Subcutaneous adipose tissue (tissue), 4 donors: ENCODE data around the gene ERICH4. TPM values are rescaled to one million over a fixed set of nuclear protein-coding genes. Genes with fewer than 3 reads are reported as not detected.

Experiments used
- total RNA-seq, 4 donors: library from RNA; depleted of rRNA; stranded (reverse); fragments of >200 nt; gene quantifications; one replicate each; pipeline ENCODE4 v1.1.0, GENCODE V29; 2016
- TF ChIP-seq, protein P1 (sequence below): fragments of 450-650 bp; IDR thresholded peaks from one replicate; pipeline ENCODE4 v1.5.1; 2016; ENCODE audit warnings: low read depth, mild to moderate bottlenecking, control low read depth, antibody characterized with exemption, moderate library complexity

Gene ERICH4
- total RNA-seq, 4 donors from 2014 or later: not detected

DNA sequence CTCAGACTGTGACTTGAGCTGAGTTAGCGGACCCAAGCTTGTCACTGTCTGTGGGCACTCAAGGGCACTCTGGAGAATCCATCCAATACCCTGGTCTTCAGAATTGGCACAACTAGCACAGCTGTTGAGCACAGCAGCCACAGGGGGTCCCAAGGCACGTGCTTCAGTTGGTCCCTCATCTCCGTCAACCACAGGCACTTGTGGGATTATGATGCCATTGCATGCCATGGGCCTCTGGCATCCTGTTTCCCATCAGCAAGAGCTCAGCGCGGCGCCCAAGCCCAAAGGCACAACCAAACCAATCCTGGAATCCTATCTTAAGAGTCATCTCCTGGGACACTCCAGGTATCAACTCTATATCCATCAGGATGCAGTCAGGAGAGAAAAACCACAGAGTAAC, 12.0 kb upstream of the ERICH4 start:
- TF ChIP-seq, protein P1, sequence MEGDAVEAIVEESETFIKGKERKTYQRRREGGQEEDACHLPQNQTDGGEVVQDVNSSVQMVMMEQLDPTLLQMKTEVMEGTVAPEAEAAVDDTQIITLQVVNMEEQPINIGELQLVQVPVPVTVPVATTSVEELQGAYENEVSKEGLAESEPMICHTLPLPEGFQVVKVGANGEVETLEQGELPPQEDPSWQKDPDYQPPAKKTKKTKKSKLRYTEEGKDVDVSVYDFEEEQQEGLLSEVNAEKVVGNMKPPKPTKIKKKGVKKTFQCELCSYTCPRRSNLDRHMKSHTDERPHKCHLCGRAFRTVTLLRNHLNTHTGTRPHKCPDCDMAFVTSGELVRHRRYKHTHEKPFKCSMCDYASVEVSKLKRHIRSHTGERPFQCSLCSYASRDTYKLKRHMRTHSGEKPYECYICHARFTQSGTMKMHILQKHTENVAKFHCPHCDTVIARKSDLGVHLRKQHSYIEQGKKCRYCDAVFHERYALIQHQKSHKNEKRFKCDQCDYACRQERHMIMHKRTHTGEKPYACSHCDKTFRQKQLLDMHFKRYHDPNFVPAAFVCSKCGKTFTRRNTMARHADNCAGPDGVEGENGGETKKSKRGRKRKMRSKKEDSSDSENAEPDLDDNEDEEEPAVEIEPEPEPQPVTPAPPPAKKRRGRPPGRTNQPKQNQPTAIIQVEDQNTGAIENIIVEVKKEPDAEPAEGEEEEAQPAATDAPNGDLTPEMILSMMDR: no peak

DNA sequence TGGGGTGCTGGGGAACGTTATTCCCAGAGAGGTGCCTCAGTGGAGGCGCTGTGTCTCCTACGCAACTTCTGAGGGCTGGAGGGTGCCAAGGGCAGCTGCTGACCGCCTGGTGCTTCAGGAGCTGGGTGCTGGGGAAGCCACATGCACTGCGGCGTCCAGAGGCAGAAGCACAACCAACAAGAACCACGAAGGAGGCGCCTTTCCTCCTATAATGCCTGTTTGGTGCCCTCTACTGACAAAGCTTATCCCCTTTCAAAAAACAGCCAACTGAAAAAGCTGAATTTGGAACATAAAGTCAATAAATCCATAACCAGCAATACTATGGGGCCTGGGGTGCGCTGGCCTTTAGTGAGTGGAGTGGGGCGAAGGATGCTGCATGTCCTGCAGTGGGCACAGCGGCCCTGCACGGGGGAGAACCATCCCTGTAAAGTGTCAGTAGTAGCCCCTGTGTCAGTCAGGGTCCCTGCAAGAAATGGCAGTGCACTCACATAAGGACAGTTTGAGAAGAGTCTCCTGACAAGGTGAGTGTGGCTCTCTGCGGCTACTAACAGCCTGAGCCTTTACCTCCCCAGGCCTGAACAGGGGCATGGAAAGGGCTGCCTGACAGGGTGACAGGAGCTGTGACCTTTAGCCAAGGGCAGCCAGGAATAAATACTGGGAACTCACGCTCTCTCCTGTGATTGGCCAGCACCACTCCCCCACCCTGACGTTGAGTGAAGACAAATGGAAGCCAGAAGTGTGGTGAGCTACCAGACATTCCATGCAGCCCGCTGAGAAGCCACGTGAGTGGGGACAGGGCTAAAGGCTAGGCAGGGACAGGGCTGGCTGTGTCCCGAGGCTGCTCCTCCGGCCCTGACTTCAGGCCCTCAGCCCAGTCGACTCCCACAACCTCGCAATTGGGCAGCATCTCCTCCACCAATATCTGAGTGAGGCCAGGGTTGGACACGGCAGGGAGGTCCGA, 11.2 kb upstream of the ERICH4 start:
- TF ChIP-seq, protein P1: no peak

DNA sequence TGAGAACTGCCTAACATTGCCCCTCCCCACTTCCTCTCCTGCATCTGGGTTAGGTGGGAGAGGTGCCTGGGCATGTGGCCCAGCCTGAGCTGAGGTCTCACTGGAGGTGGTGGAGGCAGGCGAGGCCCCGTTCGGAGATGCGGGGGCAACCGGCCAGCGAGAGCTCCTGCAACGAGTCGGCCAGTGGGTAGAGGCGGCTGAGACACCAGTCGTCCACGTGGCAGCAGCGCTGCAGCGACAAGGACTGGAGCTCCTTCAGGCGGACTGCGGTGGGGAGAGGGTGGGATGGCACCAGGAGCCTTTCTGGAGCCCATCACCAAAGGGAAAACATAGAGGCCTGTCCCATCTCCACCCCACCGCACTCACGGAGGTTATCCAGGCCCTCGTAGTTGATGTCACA, 9.8 kb upstream of the ERICH4 start:
- TF ChIP-seq, protein P1: no peak

DNA sequence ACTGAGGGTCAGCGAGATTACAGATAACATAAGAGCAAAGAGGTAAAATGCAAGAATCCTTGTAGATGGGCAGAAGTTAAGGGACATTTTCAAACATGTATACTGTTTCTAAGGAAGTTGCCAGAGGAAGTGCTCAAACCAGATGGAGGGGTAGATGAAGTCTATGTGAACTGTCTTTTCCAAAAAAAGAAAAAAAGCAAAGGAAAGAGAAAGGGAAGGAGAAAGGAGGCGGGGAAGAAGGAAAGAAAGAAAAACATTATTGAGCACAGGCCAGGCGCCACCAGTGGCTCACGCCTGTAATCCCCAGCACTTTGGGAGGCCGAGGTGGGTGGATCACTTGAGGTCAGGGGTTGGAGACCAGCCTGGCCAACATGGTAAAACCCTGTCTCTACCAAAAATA, 8.5 kb upstream of the ERICH4 start:
- TF ChIP-seq, protein P1: no peak

DNA sequence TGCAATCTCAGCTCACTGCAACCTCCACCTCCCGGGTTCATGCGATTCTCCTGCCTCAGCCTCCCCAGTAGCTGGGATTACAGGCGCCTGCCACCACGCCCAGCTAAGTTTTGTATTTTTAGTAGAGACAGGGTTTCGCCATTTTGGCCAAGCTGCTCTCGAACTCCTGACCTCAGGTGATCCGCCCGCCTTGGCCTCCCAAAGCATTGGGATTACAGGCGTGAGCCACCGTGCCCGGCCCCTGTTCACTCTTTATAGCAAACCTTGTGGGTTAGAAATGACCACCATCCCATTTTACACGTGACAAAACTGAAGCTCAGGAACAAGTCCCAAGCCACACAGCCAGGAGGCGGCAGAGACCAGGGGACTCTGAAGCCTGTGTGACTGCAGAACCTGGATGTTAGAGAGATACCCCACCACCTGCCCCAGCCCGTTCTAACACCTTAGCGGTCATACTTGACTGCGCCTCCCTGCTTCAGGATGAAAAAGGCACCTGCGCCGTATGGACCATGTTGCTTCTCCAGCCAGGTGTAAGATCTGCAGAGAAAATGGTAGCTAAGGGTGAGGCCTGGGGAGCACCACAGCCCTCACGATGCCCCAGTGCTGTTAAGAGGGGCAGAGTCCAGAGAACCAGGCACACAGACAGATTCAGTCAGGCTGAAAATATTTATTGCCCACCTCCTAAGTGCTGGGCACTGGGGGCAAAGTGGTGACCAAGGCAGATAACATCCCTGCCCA, 6.9 kb upstream of the ERICH4 start:
- TF ChIP-seq, protein P1: no peak

DNA sequence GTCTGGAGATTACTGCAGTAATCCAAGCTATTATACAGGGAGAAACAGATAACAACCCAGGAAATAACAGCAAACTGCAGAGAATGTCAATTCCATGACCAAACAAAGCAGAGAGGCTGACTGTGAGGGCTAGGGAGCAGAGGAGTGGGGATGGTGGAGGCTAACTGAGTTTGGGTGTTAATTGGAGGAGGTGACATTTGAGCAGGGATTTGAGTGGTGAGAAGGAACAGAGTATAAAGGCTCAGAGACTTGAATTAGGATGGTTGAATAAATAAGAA, 6.3 kb upstream of the ERICH4 start:
- TF ChIP-seq, protein P1: no peak

DNA sequence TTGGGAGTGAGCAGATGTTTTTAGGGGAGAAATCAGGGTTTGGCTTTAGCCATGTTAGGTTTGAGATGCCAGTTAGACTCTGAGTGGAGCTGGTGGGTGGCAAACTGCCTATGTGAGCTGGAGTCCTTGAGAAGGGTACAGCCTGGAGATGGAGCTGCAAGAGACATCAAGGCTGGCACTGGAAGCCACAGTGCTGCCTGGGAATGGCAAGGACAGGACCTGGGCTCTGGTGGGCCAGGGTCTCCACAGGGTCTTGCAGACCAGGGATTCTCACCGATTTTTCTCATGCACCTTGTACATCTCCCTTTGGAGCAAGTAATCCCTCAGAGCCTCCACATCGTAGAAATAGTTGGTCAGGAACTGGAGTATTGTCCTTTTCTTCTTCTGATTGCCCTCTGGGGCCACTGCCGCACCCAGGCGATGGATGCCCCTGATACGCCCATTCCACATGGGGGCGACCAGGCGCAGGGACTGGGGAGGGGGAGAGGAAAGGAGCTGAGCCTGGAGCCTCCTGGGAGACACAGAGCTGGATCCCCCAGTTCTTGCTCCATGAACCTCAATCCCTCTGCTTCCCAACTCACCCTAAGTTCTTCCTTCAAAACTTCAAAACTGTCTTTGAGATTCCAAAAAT, 4.9 kb upstream of the ERICH4 start:
- TF ChIP-seq, protein P1: no peak
